Fibroblast of lung (primary cell): ENCODE data around the gene SYT14. TPM values are rescaled to one million over a fixed set of nuclear protein-coding genes. Genes with fewer than 3 reads are reported as not detected.
"Not testable (repeated sequence)": the region's sequence is repeated elsewhere in the genome, so short reads cannot be mapped to it uniquely, and the experiment has no call there.

Source experiments
- DNase-seq, 2 donors: peaks; one replicate each; pipeline versions ENCODE4 v3.0.0 to v3.0.0-alpha.2; 2010; ENCODE audit warnings: low read depth in 2 of 2
- H2AFZ ChIP-seq: 2 replicates; pipeline ENCODE4 v1.5.1; 2012; ENCODE audit warnings: low read length, control low read depth, inconsistent platforms
- H3K27ac ChIP-seq: 2 replicates; pipeline ENCODE4 v1.5.1; 2011; ENCODE audit warnings: low read length, control low read depth; ENCODE audit not compliant: insufficient read depth
- H3K27me3 ChIP-seq: 2 replicates; pipeline ENCODE4 v1.5.1; 2011; ENCODE audit warnings: mild to moderate bottlenecking, low read length; ENCODE audit not compliant: control insufficient read depth, insufficient read depth
- H3K36me3 ChIP-seq: 2 replicates; pipeline ENCODE4 v1.5.1; 2011; ENCODE audit warnings: low read length; ENCODE audit not compliant: control insufficient read depth, insufficient read depth
- H3K4me1 ChIP-seq: 2 replicates; pipeline ENCODE4 v1.5.1; 2011; ENCODE audit warnings: low read length; ENCODE audit not compliant: control insufficient read depth, insufficient read depth; ENCODE audit errors: extremely low read depth
- H3K4me2 ChIP-seq: 2 replicates; pipeline ENCODE4 v1.5.1; 2011; ENCODE audit warnings: low read length, control low read depth; ENCODE audit not compliant: insufficient read depth; ENCODE audit errors: extremely low read depth
- H3K4me3 ChIP-seq, 4 experiments: fragments of 200-600 bp in 1 of 4; sonication (generic) in 1 of 4; replicated peaks in 1 of 4; 2 replicates each; pipeline ENCODE4 v1.5.1; 2011 to 2016; ENCODE audit warnings: low read length in 4 of 4, low read depth in 3 of 4, mild to moderate bottlenecking in 3 of 4, control low read depth in 2 of 4, inconsistent platforms in 1 of 4, mixed read lengths in 1 of 4; ENCODE audit not compliant: insufficient read depth in 1 of 4; ENCODE audit errors: control extremely low read depth in 1 of 4
- H3K79me2 ChIP-seq: 2 replicates; pipeline ENCODE4 v1.5.1; 2012; ENCODE audit warnings: mild to moderate bottlenecking, low read length, inconsistent platforms; ENCODE audit not compliant: control insufficient read depth, insufficient read depth
- H3K9ac ChIP-seq: 2 replicates; pipeline ENCODE4 v1.5.1; 2011; ENCODE audit warnings: mild to moderate bottlenecking, low read length, control low read depth; ENCODE audit not compliant: insufficient read depth
- H3K9me3 ChIP-seq: 2 replicates; pipeline ENCODE4 v1.5.1; 2012; ENCODE audit warnings: low read depth, low read length; ENCODE audit not compliant: control insufficient read depth, insufficient read depth
- H4K20me1 ChIP-seq: 2 replicates; pipeline ENCODE4 v1.5.1; 2011; ENCODE audit warnings: low read length; ENCODE audit not compliant: control insufficient read depth, insufficient read depth; ENCODE audit errors: extremely low read depth
- EZH2 ChIP-seq: IDR thresholded peaks from 2 replicates; pipeline ENCODE4 v1.5.1; 2012; ENCODE audit warnings: low read length, control low read depth, mild to moderate bottlenecking; ENCODE audit errors: missing control alignments
- polyA plus RNA-seq, 2 donors: library from polyadenylated mRNA; depleted of rRNA in 1 of 2; stranded (reverse) in 1 of 2; unstranded in 1 of 2; fragments of >200 nt; gene quantifications; 2 replicates each; pipeline ENCODE4 v1.2.1, GENCODE V29; 2011 to 2012; ENCODE audit warnings: missing spikeins in 1 of 2
- total RNA-seq: library from RNA; depleted of rRNA; stranded (reverse); fragments of >200 nt; gene quantifications from 2 replicates; pipeline ENCODE4 v1.2.1, GENCODE V29; 2014
- TF ChIP-seq, protein P1 (sequence below), 2 donors: IDR thresholded peaks in 1 of 2; conservative IDR thresholded peaks in 1 of 2; 1 replicate in 1 of 2; 2 replicates in 1 of 2; pipeline ENCODE4 v1.5.1; 2011 to 2012; ENCODE audit warnings: low read length in 2 of 2, control low read depth in 1 of 2, inconsistent platforms in 1 of 2, low read depth in 1 of 2, mild to moderate bottlenecking in 1 of 2

Gene SYT14
- total and polyA plus RNA-seq, 2 donors (not counting 1 experiment from before 2014, with no cell fraction given) = 0.84 to 0.99 TPM

DNA sequence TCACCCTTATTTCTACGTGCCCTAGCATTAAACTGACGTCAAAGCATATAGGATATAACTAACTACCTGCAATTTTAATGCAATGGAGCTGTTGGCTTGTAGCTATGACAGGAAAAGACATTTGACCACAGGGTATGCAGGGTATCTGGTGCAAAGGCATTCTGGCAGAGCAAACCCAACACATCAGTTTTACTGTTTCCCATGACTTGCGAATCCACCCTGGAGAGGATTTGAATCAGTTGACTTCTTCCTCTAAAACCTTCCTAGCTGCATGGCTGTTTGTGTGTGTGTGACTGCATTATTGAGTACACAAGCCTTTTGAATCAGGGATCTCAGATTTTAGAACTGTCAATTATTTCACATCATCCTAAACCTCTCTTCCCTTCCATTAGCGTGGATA is 41.7 kb upstream of the SYT14 start:
- no peak overlapping the region for H2AFZ ChIP-seq
- H3K4me1 ChIP-seq = no peaks in the 10 kb centered on the region
- no peak overlapping the region for H3K4me3 ChIP-seq
- no peaks in the 10 kb centered on the region for H3K36me3 ChIP-seq
- no peak for TF ChIP-seq EZH2
- TF ChIP-seq, protein P1, sequence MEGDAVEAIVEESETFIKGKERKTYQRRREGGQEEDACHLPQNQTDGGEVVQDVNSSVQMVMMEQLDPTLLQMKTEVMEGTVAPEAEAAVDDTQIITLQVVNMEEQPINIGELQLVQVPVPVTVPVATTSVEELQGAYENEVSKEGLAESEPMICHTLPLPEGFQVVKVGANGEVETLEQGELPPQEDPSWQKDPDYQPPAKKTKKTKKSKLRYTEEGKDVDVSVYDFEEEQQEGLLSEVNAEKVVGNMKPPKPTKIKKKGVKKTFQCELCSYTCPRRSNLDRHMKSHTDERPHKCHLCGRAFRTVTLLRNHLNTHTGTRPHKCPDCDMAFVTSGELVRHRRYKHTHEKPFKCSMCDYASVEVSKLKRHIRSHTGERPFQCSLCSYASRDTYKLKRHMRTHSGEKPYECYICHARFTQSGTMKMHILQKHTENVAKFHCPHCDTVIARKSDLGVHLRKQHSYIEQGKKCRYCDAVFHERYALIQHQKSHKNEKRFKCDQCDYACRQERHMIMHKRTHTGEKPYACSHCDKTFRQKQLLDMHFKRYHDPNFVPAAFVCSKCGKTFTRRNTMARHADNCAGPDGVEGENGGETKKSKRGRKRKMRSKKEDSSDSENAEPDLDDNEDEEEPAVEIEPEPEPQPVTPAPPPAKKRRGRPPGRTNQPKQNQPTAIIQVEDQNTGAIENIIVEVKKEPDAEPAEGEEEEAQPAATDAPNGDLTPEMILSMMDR (conservative IDR thresholded peaks at IDR 0.05 in 1 of 2, IDR thresholded peaks at IDR 0.05 in 1 of 2; ENCODE audit: low read depth in 1 of 2, low read length in 2 of 2) = no peak
- no peaks in the 10 kb centered on the region for H3K79me2 ChIP-seq
- H3K9ac ChIP-seq = no peak overlapping the region
- no peaks in the 10 kb centered on the region for H4K20me1 ChIP-seq
- DNase-seq = peak in 1 of 2 donors; percentile 74
- H3K27me3 ChIP-seq = no peaks in the 10 kb centered on the region
- no peaks in the 10 kb centered on the region for H3K9me3 ChIP-seq
- no peak overlapping the region for H3K4me2 ChIP-seq
- H3K27ac ChIP-seq = no peak overlapping the region

DNA sequence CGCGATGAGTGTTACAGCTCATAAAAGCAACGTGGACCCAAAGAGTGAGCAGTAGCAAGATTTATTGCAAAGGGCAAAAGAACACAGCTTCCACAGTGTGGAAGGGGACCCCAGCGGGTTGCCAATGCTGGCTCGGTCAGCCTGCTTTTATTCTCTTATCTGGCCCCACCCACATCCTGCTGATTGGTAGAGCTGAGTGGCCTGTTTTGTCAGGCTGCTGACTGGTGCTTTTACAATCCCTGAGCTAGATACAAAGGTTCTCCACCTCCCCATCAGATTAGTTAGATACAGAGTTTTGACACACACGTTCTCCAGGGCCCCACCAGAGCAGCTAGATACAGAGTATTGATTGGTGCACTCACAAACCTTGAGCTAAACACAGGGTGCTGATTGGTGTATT is 39.7 kb upstream of the SYT14 start:
- DNase-seq, H3K4me2 ChIP-seq, H3K9me3 ChIP-seq, H4K20me1 ChIP-seq, H3K27me3 ChIP-seq, H3K4me1 ChIP-seq, H3K4me3 ChIP-seq, H3K36me3 ChIP-seq, H2AFZ ChIP-seq, H3K79me2 ChIP-seq, H3K27ac ChIP-seq, H3K9ac ChIP-seq: not testable (repeated sequence)

- not testable (repeated sequence) for H3K4me1 ChIP-seq, H3K27ac ChIP-seq, H3K4me2 ChIP-seq, H3K9ac ChIP-seq, DNase-seq, H3K4me3 ChIP-seq, H2AFZ ChIP-seq, H3K9me3 ChIP-seq, H3K27me3 ChIP-seq, H3K36me3 ChIP-seq, H3K79me2 ChIP-seq, H4K20me1 ChIP-seq
These were observed 39.2 kb upstream of the SYT14 start for GRCh38 chr1:209898851-209899250.

- Histone ChIP-seq H3K4me1 (no peaks in the 10 kb centered on the region), H3K4me2 (no peak overlapping the region), H4K20me1 (no peaks in the 10 kb centered on the region), H3K9ac (no peak overlapping the region), H3K27me3 (no peaks in the 10 kb centered on the region), H3K4me3 (no peak overlapping the region), H2AFZ (no peak overlapping the region), H3K36me3 (no peaks in the 10 kb centered on the region), H3K9me3 (no peaks in the 10 kb centered on the region), H3K27ac (no peak overlapping the region), H3K79me2 (no peaks in the 10 kb centered on the region)
- TF ChIP-seq, protein P1 (conservative IDR thresholded peaks at IDR 0.05 in 1 of 2, IDR thresholded peaks at IDR 0.05 in 1 of 2; ENCODE audit: low read depth in 1 of 2, low read length in 2 of 2) = no peak
- no peak for TF ChIP-seq EZH2
- DNase-seq = peak in 1 of 2 donors; percentile 11
These were observed 38.1 kb upstream of the SYT14 start for GRCh38 chr1:209899948-209900347.
